22Rv1 (cell line): Measurements from ENCODE around the gene PHGDH.

ENCODE experiments used
- H3K27ac ChIP-seq: fragments of 450-650 bp; 2 replicates; pipeline ENCODE4 v1.5.1; 2017
- CTCF ChIP-seq: fragments of 450-650 bp; IDR thresholded peaks from 2 replicates; pipeline ENCODE4 v1.5.1; 2017; ENCODE audit warnings: mild to moderate bottlenecking
- ZFX ChIP-seq: fragments of 450-650 bp; IDR thresholded peaks from 2 replicates; pipeline ENCODE4 v1.6.1; 2017; ENCODE audit warnings: antibody characterized with exemption, borderline replicate concordance

The PHGDH gene

GRCh38 chr1:119764220-119764619 lies 52.5 kb downstream of the PHGDH start:
- H3K27ac ChIP-seq: peak overlapping the region; percentile 94
- TF ChIP-seq CTCF (no peak), ZFX (no peak)

GRCh38 chr1:119766374-119766794 lies 54.6 kb downstream of the PHGDH start:
- TF ChIP-seq CTCF (no peak), ZFX (no peak)

GRCh38 chr1:119767486-119767885 lies 55.8 kb downstream of the PHGDH start:
- no peak for TF ChIP-seq ZFX
- TF ChIP-seq CTCF: no peak

More at GRCh38 chr1:119766374-119766794, 54.6 kb downstream of the PHGDH start:
- peak overlapping the region; percentile 94 for H3K27ac ChIP-seq

GRCh38 chr1:119768778-119769177 lies 57.0 kb downstream of the PHGDH start, which contains the start of gene HMGCS2:
HMGCS2 (minus strand) TSS chr1:119768905; CDS start chr1:119768844, 61 bp downstream.
- H3K27ac ChIP-seq: peak within 1 kb of the TSS; percentile 94
- TF ChIP-seq CTCF (no peak), ZFX (no peak)

More at GRCh38 chr1:119767486-119767885, 55.8 kb downstream of the PHGDH start:
- peak overlapping the region; percentile 94 for H3K27ac ChIP-seq

- no peak for TF ChIP-seq CTCF
- no peak for TF ChIP-seq ZFX
- H3K27ac ChIP-seq: no peak overlapping the region
Observed at GRCh38 chr1:119771016-119771415, 59.3 kb downstream of the PHGDH start.

GRCh38 chr1:119771770-119772169 lies 60.0 kb downstream of the PHGDH start:
- H3K27ac ChIP-seq: no peak overlapping the region
- no peak for TF ChIP-seq ZFX
- no peak for TF ChIP-seq CTCF

GRCh38 chr1:119772298-119772697 lies 60.6 kb downstream of the PHGDH start:
- TF ChIP-seq ZFX: no peak
- no peak for TF ChIP-seq CTCF
- no peak overlapping the region for H3K27ac ChIP-seq
